ENCODE results near the gene ZBTB25. TPM values are rescaled to one million over a fixed set of nuclear protein-coding genes. Genes with fewer than 3 reads are reported as not detected.

ZBTB25 gene
- total RNA-seq, 1 donor from 2014 or later, result 3.4 TPM

Other genes starting within 250 kb of the ZBTB25 start
- 0.34 and 0.56 TPM in 2 replicates for gene ESR2, start 209.5 kb downstream of the ZBTB25 start, total RNA-seq
- 39.8 and 112 TPM in 2 replicates for gene MTHFD1, start 115.5 kb downstream of the ZBTB25 start, total RNA-seq
- 0.47 and 0.68 TPM in 2 replicates for gene AKAP5, start 38.3 kb downstream of the ZBTB25 start, total RNA-seq
- 52.8 and 61.3 TPM in 2 replicates for gene ZBTB1, start 932 bp upstream of the ZBTB25 start, total RNA-seq
- 5.4 and 7.0 TPM in 2 replicates for gene HSPA2, start 36.9 kb upstream of the ZBTB25 start, total RNA-seq
- gene PPP1R36, start 46.1 kb upstream of the ZBTB25 start, total RNA-seq, result 0.68 and 1.3 TPM in 2 replicates
- gene PLEKHG3, start 200.6 kb upstream of the ZBTB25 start, total RNA-seq, result 9.2 and 9.4 TPM in 2 replicates

Data from dermis blood vessel endothelial cell (primary cell).